Adipocyte (in vitro differentiated cells): ENCODE measurements around the gene PTPRK.

Experiments
- DNase-seq: peaks from one replicate; pipeline ENCODE4 v3.0.0-alpha.2; 2015; ENCODE audit warnings: low read depth
- H3K27me3 ChIP-seq: replicated peaks from 2 replicates; pipeline ENCODE4 v1.7.0; 2013; ENCODE audit warnings: mild to moderate bottlenecking, low read length, moderate library complexity; ENCODE audit not compliant: control insufficient read depth, insufficient read depth
- H3K36me3 ChIP-seq: 2 replicates; pipeline ENCODE4 v1.7.0; 2013; ENCODE audit warnings: low read length, mild to moderate bottlenecking, moderate library complexity; ENCODE audit not compliant: control insufficient read depth, insufficient read depth, severe bottlenecking
- H3K4me1 ChIP-seq: 2 replicates; pipeline ENCODE4 v1.7.0; 2013; ENCODE audit warnings: mild to moderate bottlenecking, low read length, moderate library complexity; ENCODE audit not compliant: control insufficient read depth, insufficient read depth
- H3K4me3 ChIP-seq: 2 replicates; pipeline ENCODE4 v1.7.0; 2013; ENCODE audit warnings: mild to moderate bottlenecking, low read length, moderate library complexity
- H3K9ac ChIP-seq: 2 replicates; pipeline ENCODE4 v1.7.0; 2013; ENCODE audit warnings: mild to moderate bottlenecking, low read length, moderate library complexity
- H3K9me3 ChIP-seq: 2 replicates; pipeline ENCODE4 v1.7.0; 2013; ENCODE audit warnings: mild to moderate bottlenecking, low read length, moderate library complexity; ENCODE audit not compliant: control insufficient read depth

The PTPRK gene

GRCh38 chr6:128024969-128025368, 495.4 kb downstream of the PTPRK start:
- peak; percentile 52 for DNase-seq
- Histone ChIP-seq H3K27me3 (no peaks in the 10 kb centered on the region), H3K9me3 (no peaks in the 10 kb centered on the region), H3K4me3 (no peak overlapping the region), H3K9ac (no peak overlapping the region), H3K36me3 (no peaks in the 10 kb centered on the region), H3K4me1 (peaks cover 5% of the 10 kb centered on the region)

GRCh38 chr6:128024046-128024445, 496.4 kb downstream of the PTPRK start:
- Histone ChIP-seq H3K36me3 (no peaks in the 10 kb centered on the region), H3K9me3 (no peaks in the 10 kb centered on the region), H3K4me1 (peaks cover 5% of the 10 kb centered on the region), H3K9ac (no peak overlapping the region), H3K4me3 (no peak overlapping the region), H3K27me3 (no peaks in the 10 kb centered on the region)
- DNase-seq = no peak

- no peak overlapping the region for H3K4me3 ChIP-seq
- no peaks in the 10 kb centered on the region for H3K27me3 ChIP-seq
- no peaks in the 10 kb centered on the region for H3K36me3 ChIP-seq
- no peak for DNase-seq
- no peak overlapping the region for H3K9ac ChIP-seq
- no peaks in the 10 kb centered on the region for H3K4me1 ChIP-seq
- H3K9me3 ChIP-seq = no peaks in the 10 kb centered on the region
These were observed 501.6 kb downstream of the PTPRK start for GRCh38 chr6:128018821-128019220.

- DNase-seq = no peak
- no peaks in the 10 kb centered on the region for H3K27me3 ChIP-seq
- H3K4me3 ChIP-seq = no peak overlapping the region
- no peaks in the 10 kb centered on the region for H3K4me1 ChIP-seq
- H3K36me3 ChIP-seq = no peaks in the 10 kb centered on the region
- no peaks in the 10 kb centered on the region for H3K9me3 ChIP-seq
- no peak overlapping the region for H3K9ac ChIP-seq
These were observed 503.1 kb downstream of the PTPRK start for GRCh38 chr6:128017288-128017687.

GRCh38 chr6:128007658-128008057, 512.7 kb downstream of the PTPRK start:
- H3K36me3 ChIP-seq = peaks cover 3% of the 10 kb centered on the region
- H3K27me3 ChIP-seq = no peaks in the 10 kb centered on the region
- peak; percentile 41 for DNase-seq
- H3K4me3 ChIP-seq = no peak overlapping the region
- no peaks in the 10 kb centered on the region for H3K9me3 ChIP-seq
- H3K9ac ChIP-seq = no peak overlapping the region
- H3K4me1 ChIP-seq = no peaks in the 10 kb centered on the region

- no peak overlapping the region for H3K4me3 ChIP-seq
- H3K9me3 ChIP-seq = no peaks in the 10 kb centered on the region
- H3K9ac ChIP-seq = no peak overlapping the region
- H3K4me1 ChIP-seq = no peaks in the 10 kb centered on the region
- H3K27me3 ChIP-seq = no peaks in the 10 kb centered on the region
- DNase-seq = no peak
- H3K36me3 ChIP-seq = peaks cover 3% of the 10 kb centered on the region
These were observed 515.4 kb downstream of the PTPRK start for GRCh38 chr6:128005009-128005408.

- Histone ChIP-seq H3K36me3 (peaks cover 3% of the 10 kb centered on the region), H3K9ac (no peak overlapping the region), H3K4me1 (no peaks in the 10 kb centered on the region), H3K4me3 (no peak overlapping the region), H3K9me3 (no peaks in the 10 kb centered on the region), H3K27me3 (no peaks in the 10 kb centered on the region)
- no peak for DNase-seq
These were observed 520.0 kb downstream of the PTPRK start for GRCh38 chr6:128000363-128000762.

GRCh38 chr6:127998985-127999384, 521.4 kb downstream of the PTPRK start:
- no peaks in the 10 kb centered on the region for H3K9me3 ChIP-seq
- no peak overlapping the region for H3K4me3 ChIP-seq
- H3K9ac ChIP-seq = no peak overlapping the region
- no peaks in the 10 kb centered on the region for H3K4me1 ChIP-seq
- no peaks in the 10 kb centered on the region for H3K27me3 ChIP-seq
- H3K36me3 ChIP-seq = no peaks in the 10 kb centered on the region
- no peak for DNase-seq

GRCh38 chr6:127997496-127998164, 522.8 kb downstream of the PTPRK start:
- no peaks in the 10 kb centered on the region for H3K27me3 ChIP-seq
- peak; percentile 9 for DNase-seq
- no peaks in the 10 kb centered on the region for H3K4me1 ChIP-seq
- no peaks in the 10 kb centered on the region for H3K36me3 ChIP-seq
- H3K9ac ChIP-seq = no peak overlapping the region
- no peak overlapping the region for H3K4me3 ChIP-seq
- H3K9me3 ChIP-seq = no peaks in the 10 kb centered on the region

GRCh38 chr6:127996925-127997324, 523.5 kb downstream of the PTPRK start:
- Histone ChIP-seq H3K4me3 (no peak overlapping the region), H3K9me3 (no peaks in the 10 kb centered on the region), H3K9ac (no peak overlapping the region), H3K27me3 (no peaks in the 10 kb centered on the region), H3K36me3 (no peaks in the 10 kb centered on the region), H3K4me1 (no peaks in the 10 kb centered on the region)
- DNase-seq = no peak

- Histone ChIP-seq H3K4me3 (no peak overlapping the region), H3K36me3 (no peaks in the 10 kb centered on the region), H3K9ac (no peak overlapping the region), H3K9me3 (no peaks in the 10 kb centered on the region), H3K27me3 (no peaks in the 10 kb centered on the region), H3K4me1 (no peaks in the 10 kb centered on the region)
- DNase-seq = no peak
These were observed 528.3 kb downstream of the PTPRK start for GRCh38 chr6:127992144-127992543.

- H3K36me3 ChIP-seq = no peaks in the 10 kb centered on the region
- no peak for DNase-seq
- H3K4me3 ChIP-seq = no peak overlapping the region
- H3K9me3 ChIP-seq = no peaks in the 10 kb centered on the region
- no peak overlapping the region for H3K9ac ChIP-seq
- H3K4me1 ChIP-seq = no peaks in the 10 kb centered on the region
- no peaks in the 10 kb centered on the region for H3K27me3 ChIP-seq
These were observed 530.3 kb downstream of the PTPRK start for GRCh38 chr6:127990074-127990473.
